DND-41 (cell line): Measurements from ENCODE around the gene PHYHD1.

ENCODE experiments used
- CTCF ChIP-seq: IDR thresholded peaks from 2 replicates; pipeline ENCODE4 v1.5.1; 2012; ENCODE audit warnings: borderline replicate concordance, low read length, moderate library complexity, mild to moderate bottlenecking; ENCODE audit not compliant: poor library complexity, severe bottlenecking; ENCODE audit errors: extremely low read depth
- EZH2 ChIP-seq: IDR thresholded peaks from 3 replicates; pipeline ENCODE4 v1.6.1; 2012; ENCODE audit warnings: borderline replicate concordance, low read depth, mild to moderate bottlenecking, moderate library complexity, low read length, inconsistent platforms; ENCODE audit not compliant: severe bottlenecking

GRCh38 chr9:128979111-128979510 lies 58.3 kb downstream of the PHYHD1 start:
- TF ChIP-seq CTCF (no peak), EZH2 (no peak)
